Spleen (tissue), 7 donors: ENCODE data around the gene FBXO3.

Experiments
- CTCF ChIP-seq, 11 experiments: fragments of 200-600 bp in 7 of 11; fragments of 450-650 bp in 4 of 11; sonication (generic) in 4 of 11; IDR thresholded peaks in 8 of 11; conservative IDR thresholded peaks in 3 of 11; 1 replicate in 7 of 11; 2 replicates in 4 of 11; pipeline versions ENCODE4 v1.4.0 to v1.8.0; 2016 to 2021; ENCODE audit warnings: antibody characterized with exemption in 11 of 11, inconsistent platforms in 4 of 11, mild to moderate bottlenecking in 1 of 11
- POLR2A ChIP-seq, 3 donors: fragments of 450-650 bp; IDR thresholded peaks; one replicate each; pipeline ENCODE4 v1.5.1; 2017; ENCODE audit warnings: antibody characterized with exemption in 3 of 3, mild to moderate bottlenecking in 1 of 3
- donor health status: DM: no; HTN: no; CAD: no; lungs with moderate emphysema.
- donor health status: DM: no; HTN: no; CAD: no.
- donor health status: DM: no; HTN: no; CAD: no.

- TF ChIP-seq CTCF (IDR thresholded peaks at IDR 0.05 in 8 of 11, conservative IDR thresholded peaks at IDR 0.05 in 3 of 11) (no peak), POLR2A (IDR thresholded peaks at IDR 0.05) (no peak)
These were observed 67.8 kb downstream of the FBXO3 start for GRCh38 chr11:33706546-33706945.
